ENCODE results near the gene GP1BB. TPM values are rescaled to one million over a fixed set of nuclear protein-coding genes. Genes with fewer than 3 reads are reported as not detected.

The GP1BB gene
- total and polyA plus RNA-seq, 8 donors = 2.4 to 27.8 (median 8.7) TPM; not detected in 2

DNA sequence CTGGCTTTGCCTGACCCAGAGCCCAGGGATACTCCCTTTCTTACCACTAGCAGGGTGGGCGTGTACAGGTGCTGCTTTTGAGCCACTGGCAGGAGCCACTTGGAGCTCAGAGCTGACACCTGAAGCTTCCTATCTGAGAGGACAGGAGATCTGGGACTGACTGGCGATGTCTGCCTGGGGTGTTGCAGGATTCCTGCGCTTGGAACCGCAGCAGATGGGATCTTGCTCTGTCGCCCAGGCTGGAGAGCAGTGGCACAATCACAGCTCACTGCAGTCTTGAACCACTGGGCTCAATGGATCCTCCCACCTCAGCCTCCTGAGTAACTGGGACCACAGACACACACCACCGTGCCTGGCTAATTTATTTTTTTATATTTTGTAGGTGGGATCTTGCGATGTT, 17.7 kb downstream of the GP1BB start:
- no peak overlapping the region for H3K27ac ChIP-seq
- DNase-seq = no peak
- intact Hi-C loops (cut with DNase I; ENCODE audit: low total_unique reads) = no loop called here
- no peak overlapping the region for H3K4me3 ChIP-seq
- H3K9me3 ChIP-seq = no peaks in the 10 kb centered on the region
- H3K4me1 ChIP-seq = no peaks in the 10 kb centered on the region
- no peak for TF ChIP-seq EP300 (IDR thresholded peaks at IDR 0.05)
- no peak for TF ChIP-seq CTCF (IDR thresholded peaks at IDR 0.05)
- no peak for TF ChIP-seq POLR2A (IDR thresholded peaks at IDR 0.05)
- no peak for TF ChIP-seq POLR2AphosphoS5 (IDR thresholded peaks at IDR 0.05)
- no peaks in the 10 kb centered on the region for H3K36me3 ChIP-seq
- H3K27me3 ChIP-seq = peaks cover 0 to 35% (median 0%) of the 10 kb centered on the region in 3 donors
- 86 to 93% (median 92%) methylated on average over 5 to 7 of the region's 7 CpGs for WGBS, 5 donors

- no peak overlapping the region for H3K27ac ChIP-seq
- no peak overlapping the region for H3K4me3 ChIP-seq
- no peaks in the 10 kb centered on the region for H3K4me1 ChIP-seq
- no peaks in the 10 kb centered on the region for H3K9me3 ChIP-seq
- H3K36me3 ChIP-seq = no peaks in the 10 kb centered on the region
- intact Hi-C loops (cut with DNase I; ENCODE audit: low total_unique reads) = no loop called here
- DNase-seq = no peak
- WGBS, 5 donors = 85 to 91% (median 88%) methylated on average over 10 to 21 of the region's 21 CpGs
- TF ChIP-seq EP300 (IDR thresholded peaks at IDR 0.05) (no peak), POLR2A (IDR thresholded peaks at IDR 0.05) (no peak), POLR2AphosphoS5 (IDR thresholded peaks at IDR 0.05) (no peak), CTCF (IDR thresholded peaks at IDR 0.05) (no peak)
- peaks cover 0 to 26% (median 0%) of the 10 kb centered on the region in 3 donors for H3K27me3 ChIP-seq
Observed at GRCh38 chr22:19742160-19743066, 19.1 kb downstream of the GP1BB start.

DNA sequence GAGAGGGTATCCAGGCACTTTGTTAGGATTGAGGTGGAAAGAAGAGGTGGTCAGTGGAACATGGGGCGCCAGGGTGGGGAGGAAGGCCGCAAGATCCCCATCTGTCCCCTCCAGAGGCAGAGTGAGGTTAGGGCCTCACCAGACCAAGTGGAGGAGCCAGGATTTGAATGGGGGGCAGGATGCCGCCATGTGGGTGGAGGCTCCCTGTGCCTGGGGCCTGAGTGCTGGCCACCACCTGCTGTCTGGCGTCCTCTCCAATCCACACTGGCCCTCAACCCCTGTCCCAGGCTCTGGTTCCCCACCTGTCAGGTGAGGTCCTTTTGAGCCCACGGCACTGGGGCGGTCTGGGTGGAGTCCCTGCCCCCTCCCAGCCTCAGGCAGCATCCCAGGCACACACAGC, 19.7 kb downstream of the GP1BB start:
- H3K4me1 ChIP-seq = no peaks in the 10 kb centered on the region
- no peak overlapping the region for H3K4me3 ChIP-seq
- DNase-seq = no peak
- intact Hi-C loops (cut with DNase I; ENCODE audit: low total_unique reads) = no loop called here
- H3K36me3 ChIP-seq = no peaks in the 10 kb centered on the region
- TF ChIP-seq POLR2AphosphoS5 (IDR thresholded peaks at IDR 0.05) = no peak
- no peak for TF ChIP-seq CTCF (IDR thresholded peaks at IDR 0.05)
- no peak for TF ChIP-seq POLR2A (IDR thresholded peaks at IDR 0.05)
- no peak for TF ChIP-seq EP300 (IDR thresholded peaks at IDR 0.05)
- 84 to 94% (median 86%) methylated on average over 4 to 6 of the region's 6 CpGs for WGBS, 5 donors
- peaks cover 0 to 26% (median 0%) of the 10 kb centered on the region in 3 donors for H3K27me3 ChIP-seq
- H3K27ac ChIP-seq = no peak overlapping the region
- no peaks in the 10 kb centered on the region for H3K9me3 ChIP-seq

GRCh38 chr22:19743651-19744050, 20.3 kb downstream of the GP1BB start:
- no peaks in the 10 kb centered on the region for H3K36me3 ChIP-seq
- H3K9me3 ChIP-seq = no peaks in the 10 kb centered on the region
- peaks cover 0 to 21% (median 0%) of the 10 kb centered on the region in 3 donors for H3K27me3 ChIP-seq
- 28 to 59% (median 54%) methylated on average over 2 to 4 of the region's 4 CpGs for WGBS, 5 donors
- H3K4me1 ChIP-seq = no peaks in the 10 kb centered on the region
- DNase-seq = no peak
- no peak overlapping the region for H3K27ac ChIP-seq
- TF ChIP-seq CTCF (IDR thresholded peaks at IDR 0.05) (no peak), EP300 (IDR thresholded peaks at IDR 0.05) (no peak), POLR2AphosphoS5 (IDR thresholded peaks at IDR 0.05) (no peak), POLR2A (IDR thresholded peaks at IDR 0.05) (no peak)
- no peak overlapping the region for H3K4me3 ChIP-seq
- intact Hi-C loops (cut with DNase I; ENCODE audit: low total_unique reads) = no loop called here
